Left colon (tissue), 2 donors: ENCODE data around the gene SLIT3. TPM values are rescaled to one million over a fixed set of nuclear protein-coding genes. Genes with fewer than 3 reads are reported as not detected.

Experiments
- ATAC-seq: fragments of 200-7000 bp; cut with Tn5 transposase; one replicate; pipeline ENCODE4 v1.9.1; 2020; ENCODE audit warnings: mild to moderate bottlenecking, moderate library complexity
- DNase-seq, 2 donors: peaks; one replicate each; pipeline ENCODE4 v3.0.0-alpha.2; 2020
- intact Hi-C, 2 donors: fragments of 100-400 bp; cut with DNase I in 1 of 2; cut with micrococcal nuclease in 1 of 2; formaldehyde crosslinking; loops; one replicate each; pipeline versions ENCODE4 v1.11.2 to v1.14.0; 2022; cut with DNase I, micrococcal nuclease
- total RNA-seq, 2 donors: library from RNA; stranded (reverse); fragmentation: NEBNext Ultra II Directional; extraction: Animal tissue kit (Norgen Biotek cat#: 25700); gene quantifications; one replicate each; pipeline ENCODE4 v1.2.1, GENCODE V29; 2021
- donor health status: DM: no; HTN: no; CAD: no.
- donor health status: DM: yes; HTN: yes; CAD: no.

The SLIT3 gene
- total RNA-seq, 2 donors from 2014 or later, result 6.1 to 15.7 TPM

DNA sequence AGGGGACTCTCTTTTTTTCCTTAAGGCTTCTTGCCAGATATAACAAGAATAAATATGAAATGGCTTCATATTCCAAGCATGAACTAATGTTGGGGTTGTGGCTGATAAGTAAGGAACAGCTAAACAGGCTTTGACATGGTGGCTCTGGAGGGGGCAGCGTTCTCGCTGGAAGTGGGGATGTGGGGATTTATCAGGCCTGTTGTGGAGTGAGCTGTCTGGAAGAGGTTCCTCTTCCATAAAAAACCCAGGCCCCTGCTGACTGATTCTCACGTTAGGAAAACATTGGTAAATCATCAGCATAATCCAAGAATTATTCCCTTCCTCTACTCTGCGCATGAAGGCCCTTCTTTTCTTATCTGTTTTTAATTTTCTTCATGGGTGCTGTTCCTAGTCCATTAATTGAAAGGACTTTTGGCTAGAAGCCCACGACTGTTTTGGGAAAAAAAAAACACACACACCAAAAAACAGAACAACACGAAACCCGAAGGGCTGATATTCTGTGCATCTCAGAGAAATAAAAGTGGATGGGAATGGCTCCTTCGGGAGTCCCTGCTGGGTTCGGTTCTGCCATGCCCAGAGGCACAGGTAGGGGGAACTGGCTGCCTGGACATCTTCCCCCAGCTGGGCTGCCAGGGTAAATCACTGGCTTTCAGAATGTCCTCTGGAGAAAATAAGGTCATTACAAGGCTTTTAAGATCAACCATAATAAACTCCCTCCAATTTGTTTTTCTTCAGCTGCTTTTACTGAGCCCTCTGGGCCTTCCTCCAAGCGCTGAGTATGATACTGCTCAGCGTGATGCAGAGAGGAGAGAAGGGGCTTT lies 297.0 kb downstream of the SLIT3 start:
- DNase-seq, result no peak
- no peak for ATAC-seq
- intact Hi-C loops, result no loop called here

DNA sequence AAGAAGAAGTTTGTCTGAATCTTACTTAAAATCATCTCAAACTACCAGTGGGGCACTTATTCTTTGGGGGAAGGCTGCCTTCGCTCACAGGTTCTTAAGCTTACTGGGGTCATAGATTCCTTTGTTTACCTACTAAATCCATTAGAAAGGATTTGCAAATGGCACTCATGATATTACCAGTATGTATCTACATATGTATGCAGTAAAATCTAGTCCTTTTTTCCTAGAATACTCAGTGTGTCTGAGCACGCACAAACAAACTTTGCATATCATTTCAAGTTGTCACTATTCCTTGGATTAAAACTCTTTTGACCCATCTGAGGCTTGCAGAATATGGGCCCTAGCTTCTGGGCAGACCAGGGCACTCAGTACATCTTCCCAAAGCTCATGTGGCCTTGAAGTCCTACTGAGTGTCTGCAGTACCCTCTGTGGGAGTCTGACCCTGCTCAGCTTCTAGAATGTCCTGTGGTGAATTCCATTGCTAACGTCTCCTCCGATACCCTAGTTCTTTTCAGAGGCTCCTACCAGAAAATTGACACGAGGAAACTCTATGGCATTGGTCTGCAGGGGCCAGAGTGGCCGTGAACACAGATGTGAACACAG lies 297.9 kb downstream of the SLIT3 start:
- DNase-seq, result no peak
- intact Hi-C loops, result no loop called here
- no peak for ATAC-seq

DNA sequence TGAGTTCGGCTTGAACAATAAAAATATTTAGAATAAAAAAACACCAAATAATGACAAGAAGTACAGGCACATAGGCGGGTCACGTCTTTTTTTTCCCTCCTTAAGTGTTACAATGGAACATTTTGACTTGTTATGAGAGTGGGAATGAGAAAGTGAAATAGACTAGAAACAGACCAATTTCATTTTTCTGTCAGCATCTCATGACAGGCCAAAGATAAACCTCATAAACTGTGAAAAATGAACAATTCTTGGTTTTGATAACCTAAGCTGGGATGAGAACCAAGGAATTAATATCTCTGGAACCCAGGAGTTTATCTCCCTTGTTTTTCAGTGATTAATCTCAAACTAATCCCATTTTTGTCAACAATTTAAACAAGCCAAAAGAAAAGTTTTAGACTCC lies 299.5 kb downstream of the SLIT3 start:
- intact Hi-C loops, result no loop called here
- no peak for ATAC-seq
- DNase-seq, result no peak

DNA sequence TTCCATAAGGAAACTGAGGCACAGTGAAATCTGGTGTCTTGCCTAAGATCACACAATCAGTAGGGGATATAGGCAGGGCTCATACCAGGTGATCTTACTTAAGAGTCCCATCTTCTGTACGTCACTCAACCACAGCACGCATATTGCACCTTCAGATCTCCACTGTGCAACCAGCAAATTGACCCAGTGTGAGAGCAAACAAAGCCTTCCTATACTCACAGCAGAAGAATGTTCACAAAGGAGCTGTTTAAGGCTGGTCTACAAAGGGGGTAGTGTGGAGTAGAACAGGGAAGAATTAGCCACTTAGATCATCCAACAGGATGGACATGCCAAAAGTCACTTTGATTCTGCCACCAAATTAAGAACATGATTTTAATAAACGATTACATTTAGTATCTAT lies 305.9 kb downstream of the SLIT3 start:
- intact Hi-C loops, result no loop called here
- no peak for ATAC-seq
- DNase-seq, result no peak

DNA sequence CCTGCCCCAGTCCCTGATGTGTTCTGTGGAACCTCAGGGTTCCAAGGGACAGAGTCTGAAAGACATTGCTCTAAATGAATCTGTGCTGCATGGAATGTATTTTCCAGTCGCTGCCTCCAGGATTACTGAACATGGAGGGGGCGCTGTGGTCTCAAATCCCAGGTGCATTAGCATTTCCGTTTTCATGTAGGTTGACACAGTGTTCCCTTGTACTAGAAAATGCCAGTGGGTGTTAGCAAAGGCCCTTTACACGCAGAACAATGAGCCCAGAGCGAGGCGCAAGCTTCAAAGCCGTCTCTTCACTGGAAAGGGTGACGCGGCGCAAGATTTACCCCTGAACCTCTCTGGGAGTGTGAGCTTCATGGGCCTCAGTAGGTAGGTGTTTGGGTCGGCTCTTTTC lies 308.3 kb downstream of the SLIT3 start:
- intact Hi-C loops, result no loop called here
- ATAC-seq (no peak), DNase-seq (no peak)

DNA sequence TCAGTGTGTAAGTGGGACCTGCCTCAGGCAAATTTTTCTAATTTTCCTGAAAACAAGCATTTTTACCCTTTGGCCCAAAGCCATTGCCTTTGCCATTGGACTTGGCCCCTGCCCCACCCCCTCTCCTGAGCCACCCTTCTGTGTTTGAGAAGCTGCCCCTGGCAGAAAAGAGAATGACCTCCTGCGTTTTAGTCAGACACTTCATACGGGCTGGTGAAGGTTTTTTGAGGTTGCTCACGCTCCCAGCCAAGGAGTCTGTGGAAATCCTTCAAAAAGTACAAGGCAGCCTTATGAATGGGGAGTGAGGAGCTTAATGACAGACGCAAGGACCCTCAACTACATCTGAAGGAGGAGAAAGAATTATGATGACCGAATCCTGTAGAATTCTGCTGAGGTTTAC lies 308.9 kb downstream of the SLIT3 start:
- ATAC-seq (no peak), DNase-seq (no peak)
- intact Hi-C loops, result no loop called here

DNA sequence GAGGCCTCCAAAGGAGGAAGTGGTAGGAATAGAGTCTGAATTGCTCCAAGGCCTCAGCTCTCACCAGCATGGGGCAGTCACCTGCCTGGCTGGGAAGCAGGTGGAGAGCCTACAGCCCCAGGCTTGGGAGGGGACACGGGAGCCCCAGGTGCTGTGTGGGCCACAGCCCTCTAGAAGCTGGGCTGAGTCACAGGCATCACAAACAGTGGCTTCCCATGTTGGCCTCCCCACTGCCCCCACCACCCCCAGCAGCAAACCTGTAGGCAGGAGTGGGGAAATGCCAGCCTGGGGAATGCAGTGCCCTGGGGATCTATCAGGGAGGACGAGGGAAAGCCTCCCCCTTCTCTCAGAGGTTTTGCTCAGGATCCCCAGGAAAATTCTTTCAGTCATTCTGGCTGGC lies 309.6 kb downstream of the SLIT3 start:
- DNase-seq (no peak), ATAC-seq (no peak)
- intact Hi-C loops, result no loop called here

DNA sequence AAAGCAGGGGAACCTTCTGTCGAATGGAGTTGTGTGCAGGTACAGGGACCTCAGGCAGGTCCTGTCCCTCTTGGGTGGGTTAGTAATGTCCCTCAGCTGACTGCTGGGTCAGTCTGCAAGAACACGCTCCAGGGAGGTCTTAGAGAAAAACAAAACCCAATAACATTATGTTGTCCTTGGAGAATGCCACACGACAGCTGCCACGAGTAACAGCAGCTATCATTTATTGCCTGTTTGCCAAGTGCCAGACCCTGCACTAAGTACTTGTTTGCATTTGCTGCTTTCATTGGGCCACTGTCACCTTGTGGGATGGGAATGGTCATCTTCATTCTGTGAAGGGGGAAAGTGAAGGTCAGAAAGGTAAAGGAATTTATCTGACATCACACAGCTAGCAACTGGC lies 310.3 kb downstream of the SLIT3 start:
- ATAC-seq (no peak), DNase-seq (no peak)
- intact Hi-C loops, result no loop called here

DNA sequence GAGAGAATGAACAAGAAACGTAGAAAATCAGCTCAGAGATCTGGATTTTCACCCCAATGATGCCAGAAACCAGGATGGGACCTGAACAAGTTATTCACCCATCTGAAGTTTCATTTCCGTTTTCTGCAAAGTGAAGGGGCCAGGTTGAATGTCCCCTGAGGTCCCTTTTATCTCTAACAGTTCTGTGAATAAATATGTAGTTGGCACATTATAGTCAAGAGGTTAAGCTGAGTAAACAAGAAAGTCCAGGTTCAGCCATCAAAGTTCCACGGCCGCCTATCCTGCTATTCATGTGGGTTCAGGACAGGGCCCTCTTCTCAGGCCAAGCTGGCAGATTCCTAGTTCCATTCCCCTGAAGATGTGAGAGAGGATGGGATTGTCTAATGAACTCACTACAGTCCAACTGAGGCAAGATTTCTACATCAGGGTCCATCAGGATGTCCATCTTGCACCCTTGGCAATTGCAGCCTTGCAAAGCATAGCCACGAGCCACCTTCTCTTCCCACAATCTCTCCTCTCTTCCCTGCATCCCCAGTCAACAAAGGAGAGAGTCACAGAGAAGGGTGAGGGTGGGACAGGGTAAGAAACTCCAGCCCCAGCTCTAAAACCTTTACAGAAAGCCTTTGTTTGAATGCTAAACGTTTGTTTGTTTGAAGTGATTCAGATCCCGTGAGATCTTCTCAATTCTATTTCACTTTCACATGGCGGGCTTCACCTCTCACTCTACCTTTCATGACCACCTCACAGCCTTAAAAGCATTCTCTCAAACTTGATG lies 311.0 kb downstream of the SLIT3 start:
- DNase-seq (no peak), ATAC-seq (no peak)

DNA sequence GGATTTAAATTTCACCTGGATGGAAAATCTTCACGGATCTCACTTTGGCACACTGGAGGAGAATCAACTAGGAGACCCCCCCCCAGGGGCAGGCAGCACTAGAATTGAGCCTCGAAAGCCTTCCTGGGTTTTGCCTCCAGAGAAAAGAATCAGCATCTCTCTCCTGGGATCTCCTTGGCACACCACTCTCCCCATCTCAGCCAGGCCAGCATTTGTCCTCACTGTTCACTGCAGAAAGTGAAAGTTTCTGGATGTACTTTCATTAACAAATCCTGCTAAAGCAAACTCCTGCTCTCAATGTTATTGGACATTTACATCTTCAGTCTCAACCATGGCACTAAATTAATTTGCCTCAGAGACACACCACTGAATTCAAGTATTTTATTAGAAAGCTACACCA lies 312.2 kb downstream of the SLIT3 start:
- DNase-seq (no peak), ATAC-seq (no peak)
- intact Hi-C loops, result loop anchor here in 1 of 2 donors (10.0 kb wide), 1 partner anchor 586 kb away; no protein-coding TSS in a partner anchor

More for the DNA sequence above, 311.0 kb downstream of the SLIT3 start:
- intact Hi-C loops, result loop anchor here in 1 of 2 donors (10.0 kb wide), 1 partner anchor 585 kb away; no protein-coding TSS in a partner anchor

DNA sequence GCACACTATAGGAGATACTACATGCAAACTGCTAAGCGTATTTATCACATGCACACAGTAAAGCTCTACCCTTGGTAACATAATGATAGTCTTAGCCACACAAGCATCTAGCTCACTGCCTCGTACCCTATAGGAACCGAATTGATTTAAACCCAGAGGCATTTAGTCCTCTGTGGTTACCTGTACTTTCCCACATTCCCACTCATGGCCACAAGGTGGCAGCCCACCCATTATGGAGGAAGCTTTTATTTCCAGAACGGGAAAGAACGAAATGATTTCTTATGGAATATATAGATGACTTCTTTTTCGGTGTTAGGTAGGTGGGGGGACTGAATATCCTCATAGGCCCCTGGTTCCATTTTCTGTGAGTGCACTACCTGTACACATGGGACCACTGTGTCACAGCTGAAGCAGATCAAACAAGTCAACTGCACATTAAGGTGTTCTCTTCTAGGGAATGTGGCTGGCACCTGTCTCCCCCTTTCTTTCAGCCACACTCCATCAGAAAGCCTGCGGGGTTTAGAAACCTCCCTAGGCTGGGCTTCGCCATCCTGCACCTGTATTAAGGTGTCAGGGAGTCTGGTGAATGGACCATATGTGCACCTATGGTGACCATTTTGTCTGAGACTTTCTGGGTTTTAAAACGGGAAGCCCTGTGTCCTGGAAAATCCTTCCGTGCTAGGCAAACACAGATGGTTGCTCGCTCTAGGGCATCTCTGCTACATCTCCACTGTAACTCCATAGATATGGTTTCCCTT lies 313.2 kb downstream of the SLIT3 start:
- ATAC-seq, result peak; percentile 64
- intact Hi-C loops, result loop anchor here in 1 of 2 donors (2.0 to 10.0 kb wide), 2 partner anchors 315 to 587 kb away; no protein-coding TSS in a partner anchor
- DNase-seq, result peak; percentile 33 to 83

DNA sequence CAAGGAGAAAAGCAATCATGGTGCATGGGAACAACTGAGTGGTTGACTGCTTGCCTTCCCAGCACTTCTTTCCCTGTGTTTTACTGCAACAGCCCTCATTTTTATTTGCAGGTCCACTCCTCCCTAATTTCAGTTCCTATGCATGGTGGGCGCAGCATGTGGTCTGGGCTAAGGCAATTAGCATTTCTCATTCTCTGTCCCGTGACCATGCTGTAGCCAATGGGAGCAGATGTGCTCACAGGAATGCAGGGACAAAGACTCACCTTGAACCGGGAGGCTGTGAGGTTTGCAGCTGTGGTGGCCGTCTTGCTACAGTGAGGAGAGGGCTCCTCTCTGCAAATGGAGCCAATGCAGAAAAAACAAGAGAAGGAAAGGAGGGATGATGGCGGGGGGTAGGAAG lies 315.5 kb downstream of the SLIT3 start:
- intact Hi-C loops, result loop anchor here in 1 of 2 donors (10.0 kb wide), 1 partner anchor 589 kb away; no protein-coding TSS in a partner anchor
- DNase-seq (no peak), ATAC-seq (no peak)

DNA sequence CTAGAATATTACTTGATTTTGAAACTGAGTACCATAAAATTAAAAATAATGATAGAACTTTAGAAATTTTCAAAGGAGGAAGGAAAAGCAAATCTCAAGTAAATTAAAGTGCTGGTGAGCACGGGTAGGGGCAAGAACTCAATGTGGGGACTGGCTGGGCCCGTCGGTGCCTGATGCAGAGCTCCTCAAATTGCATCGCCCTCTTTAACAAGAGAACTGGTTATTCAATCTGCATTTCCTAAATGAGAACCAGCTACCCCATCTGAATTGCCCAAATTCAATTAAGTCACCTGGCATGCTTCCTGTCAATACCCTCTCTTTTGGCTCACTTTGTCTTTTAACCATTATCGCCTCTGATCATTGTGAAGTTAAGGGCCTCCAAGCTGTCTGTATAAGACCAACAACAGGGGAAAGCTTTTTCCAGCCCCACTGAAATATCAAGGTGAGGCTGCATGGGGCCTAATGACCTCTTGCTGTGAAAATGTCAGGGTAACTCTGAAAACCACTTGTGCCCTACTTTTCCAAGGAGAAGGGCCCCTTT lies 316.7 kb downstream of the SLIT3 start:
- intact Hi-C loops, result loop anchor here in 1 of 2 donors (10.0 kb wide), 1 partner anchor 591 kb away; no protein-coding TSS in a partner anchor
- DNase-seq (no peak), ATAC-seq (no peak)

DNA sequence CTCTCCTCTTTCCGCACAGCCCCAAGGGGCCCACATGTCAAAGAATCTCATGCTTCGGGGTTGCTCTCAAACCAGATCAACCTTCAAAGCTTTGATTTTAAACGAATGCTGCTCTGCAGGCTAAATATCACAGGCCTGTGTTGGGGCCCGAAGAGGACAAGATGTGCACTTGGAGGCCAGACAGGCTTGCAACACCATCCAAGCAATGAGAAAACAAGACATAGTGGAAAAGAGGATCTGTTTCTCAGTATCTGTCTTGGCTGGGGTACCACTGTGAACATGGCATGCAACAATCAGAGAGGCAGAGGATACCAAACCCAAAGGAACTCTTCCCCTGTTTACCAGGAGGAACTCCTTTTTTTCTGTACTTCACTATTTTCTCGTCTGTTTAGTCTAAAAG lies 321.8 kb downstream of the SLIT3 start:
- ATAC-seq (no peak), DNase-seq (no peak)
- intact Hi-C loops, result no loop called here

DNA sequence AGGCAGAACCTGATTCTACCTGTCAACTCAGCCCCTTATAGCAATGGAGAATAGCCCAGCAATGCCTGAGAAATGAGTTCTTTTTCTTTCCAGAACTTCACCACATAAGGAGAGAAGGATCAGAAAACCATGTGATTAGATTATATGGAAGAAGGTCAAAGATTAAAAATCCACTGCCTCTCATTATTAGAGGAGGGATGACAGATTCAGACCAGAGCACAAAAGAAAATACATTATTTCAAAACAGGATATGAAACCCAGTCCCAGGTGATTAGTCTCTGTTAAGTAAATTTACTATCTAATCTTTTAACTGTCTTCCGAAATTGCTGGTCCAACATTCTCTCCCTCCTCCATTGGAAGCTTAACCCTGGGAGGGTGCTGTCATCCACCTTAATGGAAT lies 322.4 kb downstream of the SLIT3 start:
- ATAC-seq (no peak), DNase-seq (no peak)
- intact Hi-C loops, result no loop called here

DNA sequence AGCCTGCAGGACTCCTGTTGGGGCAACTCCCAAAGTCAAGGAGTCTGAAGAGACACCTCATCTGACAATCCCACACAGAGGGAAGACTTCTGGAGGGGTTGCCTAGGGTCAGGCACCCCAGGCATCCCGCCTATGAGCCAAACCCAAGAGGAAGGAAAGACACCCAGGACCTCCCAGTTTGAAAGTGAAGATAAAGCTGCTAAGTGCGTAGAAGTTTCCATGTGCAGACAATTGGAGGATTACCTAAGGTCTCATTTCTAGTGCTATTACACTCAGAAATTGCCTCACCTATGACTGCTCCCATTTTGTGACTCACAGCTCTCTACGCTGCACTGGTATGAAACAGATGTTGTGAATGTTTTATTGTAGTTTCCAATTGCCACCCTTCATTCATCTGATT lies 322.9 kb downstream of the SLIT3 start:
- DNase-seq (no peak), ATAC-seq (no peak)
- intact Hi-C loops, result no loop called here

DNA sequence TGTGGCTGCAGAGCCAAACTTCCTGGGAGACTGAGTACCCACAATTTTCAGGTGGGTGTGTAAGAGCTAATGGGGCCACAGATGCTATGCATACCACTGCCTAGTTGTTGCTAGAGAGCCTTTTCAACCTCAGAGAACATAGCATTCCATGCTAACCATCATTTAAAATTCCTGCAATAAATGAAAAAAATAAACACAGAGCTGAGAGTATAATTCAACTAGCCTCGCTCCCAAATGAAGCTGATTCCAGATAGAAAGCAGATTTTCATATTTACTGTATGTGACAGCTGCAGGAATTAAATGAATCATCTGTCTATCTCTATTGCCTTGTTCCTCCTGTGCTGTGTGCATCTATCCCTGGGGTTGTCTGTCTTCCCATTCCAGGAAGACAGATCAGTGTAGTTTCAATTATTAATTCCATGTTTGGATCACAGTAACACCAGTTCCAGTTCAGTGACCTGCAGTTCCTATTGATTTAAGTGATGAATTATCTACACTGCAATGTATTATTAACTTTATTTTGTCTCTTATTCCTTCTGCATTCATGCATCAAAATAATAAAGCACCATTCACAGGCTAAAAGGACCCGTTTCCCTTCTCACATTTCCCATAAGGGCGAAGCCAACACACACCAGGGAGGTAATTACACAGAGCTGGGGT lies 324.5 kb downstream of the SLIT3 start:
- ATAC-seq, result no peak

DNA sequence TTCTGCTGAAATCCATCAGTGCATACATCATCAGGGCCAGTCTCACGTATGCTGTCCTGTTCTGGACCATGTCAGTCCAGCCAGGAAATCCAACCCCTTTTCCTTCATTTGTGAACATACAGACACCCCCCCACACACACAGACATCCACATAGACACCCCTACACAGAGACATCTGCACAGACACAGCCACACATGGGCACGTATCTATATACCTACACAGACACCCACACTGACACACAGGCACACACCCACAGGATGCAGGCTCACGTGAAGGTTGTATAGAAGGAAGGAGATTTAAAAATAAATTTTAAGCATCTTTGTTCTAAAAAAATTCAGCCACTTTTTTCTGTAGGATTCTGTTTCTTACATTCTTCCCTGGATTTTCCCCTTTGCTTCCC lies 325.6 kb downstream of the SLIT3 start:
- no peak for ATAC-seq
- intact Hi-C loops, result no loop called here
- no peak for DNase-seq

More for the DNA sequence above, 324.5 kb downstream of the SLIT3 start:
- DNase-seq, result no peak
- intact Hi-C loops, result no loop called here
